Measurements from ENCODE around the gene TAL2. TPM values are rescaled to one million over a fixed set of nuclear protein-coding genes. Genes with fewer than 3 reads are reported as not detected.

Gene TAL2
- 0.15 and 0.47 TPM in 2 replicates for polyA plus RNA-seq (2012; rRNA removed)
- polyA plus RNA-seq (2012; cell fraction: cytosol; rRNA removed): not detected in 2 replicates
- 0.27 and 0.71 TPM in 2 replicates for polyA plus RNA-seq (2012; cell fraction: nucleus; rRNA removed)

DNA sequence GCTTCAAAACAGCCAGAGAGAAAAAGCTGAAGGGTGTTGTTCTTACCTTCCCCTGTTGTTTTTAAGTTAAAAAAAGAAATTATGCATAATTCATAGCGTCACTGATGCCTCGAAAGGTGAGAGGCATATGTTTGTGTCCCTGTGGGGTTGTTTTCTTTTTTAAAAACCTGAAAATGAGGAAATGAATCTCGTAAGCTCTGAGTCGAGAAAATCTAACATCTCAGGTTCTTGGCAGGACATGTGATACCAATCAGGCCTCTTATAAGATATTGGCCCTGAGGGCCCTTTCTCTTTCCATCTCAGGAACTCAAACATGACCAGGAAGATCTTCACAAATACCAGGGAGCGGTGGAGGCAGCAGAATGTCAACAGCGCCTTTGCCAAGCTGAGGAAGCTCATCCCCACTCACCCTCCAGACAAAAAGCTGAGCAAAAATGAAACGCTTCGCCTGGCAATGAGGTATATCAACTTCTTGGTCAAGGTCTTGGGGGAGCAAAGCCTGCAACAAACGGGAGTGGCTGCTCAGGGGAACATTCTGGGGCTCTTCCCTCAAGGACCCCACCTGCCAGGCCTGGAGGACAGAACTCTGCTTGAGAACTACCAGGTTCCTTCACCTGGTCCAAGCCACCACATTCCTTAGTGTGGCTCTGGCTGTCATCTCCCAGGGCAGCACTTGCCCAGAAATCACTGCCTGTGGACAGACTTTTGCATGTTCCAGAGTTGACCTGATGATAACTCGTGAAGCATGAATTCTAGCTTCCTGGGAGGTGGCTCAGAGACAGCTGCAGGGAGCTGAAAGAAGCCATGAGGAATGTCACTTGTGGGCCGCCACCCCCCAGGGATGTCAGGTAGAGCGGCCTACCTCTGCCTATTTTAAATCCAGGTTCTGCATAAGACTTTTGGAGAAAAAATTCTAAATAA, at the start of gene TAL2:
Gene TAL2, plus strand, starts transcription at position 274 of the 921 bp plus-strand sequence. Its CDS starts 40 bp downstream, at position 314.
- no peak within 1 kb of the TSS for H3K27ac ChIP-seq (ENCODE audit: low read depth in 2 of 2, low read length in 1 of 2)
- no peaks in the 10 kb centered on the region for H3K27me3 ChIP-seq (ENCODE audit: insufficient read depth)
- 71% methylated on average over 12 of the region's 12 CpGs for WGBS (ENCODE audit: low lambda C conversion rate)
- TF ChIP-seq, protein P1, sequence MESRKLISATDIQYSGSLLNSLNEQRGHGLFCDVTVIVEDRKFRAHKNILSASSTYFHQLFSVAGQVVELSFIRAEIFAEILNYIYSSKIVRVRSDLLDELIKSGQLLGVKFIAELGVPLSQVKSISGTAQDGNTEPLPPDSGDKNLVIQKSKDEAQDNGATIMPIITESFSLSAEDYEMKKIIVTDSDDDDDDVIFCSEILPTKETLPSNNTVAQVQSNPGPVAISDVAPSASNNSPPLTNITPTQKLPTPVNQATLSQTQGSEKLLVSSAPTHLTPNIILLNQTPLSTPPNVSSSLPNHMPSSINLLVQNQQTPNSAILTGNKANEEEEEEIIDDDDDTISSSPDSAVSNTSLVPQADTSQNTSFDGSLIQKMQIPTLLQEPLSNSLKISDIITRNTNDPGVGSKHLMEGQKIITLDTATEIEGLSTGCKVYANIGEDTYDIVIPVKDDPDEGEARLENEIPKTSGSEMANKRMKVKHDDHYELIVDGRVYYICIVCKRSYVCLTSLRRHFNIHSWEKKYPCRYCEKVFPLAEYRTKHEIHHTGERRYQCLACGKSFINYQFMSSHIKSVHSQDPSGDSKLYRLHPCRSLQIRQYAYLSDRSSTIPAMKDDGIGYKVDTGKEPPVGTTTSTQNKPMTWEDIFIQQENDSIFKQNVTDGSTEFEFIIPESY (IDR thresholded peaks at IDR 0.05; ENCODE audit: borderline replicate concordance, low read depth): no peak
- TF ChIP-seq YY1 (IDR thresholded peaks at IDR 0.05; ENCODE audit: low read depth): no peak
- TF ChIP-seq MEF2A (IDR thresholded peaks at IDR 0.05; ENCODE audit: borderline replicate concordance, low read depth): no peak
- TF ChIP-seq TCF12 (IDR thresholded peaks at IDR 0.05): no peak
- TF ChIP-seq FOSL2 (IDR thresholded peaks at IDR 0.05; ENCODE audit: borderline replicate concordance, low read depth): no peak
- no peak for TF ChIP-seq GATA2 (CRISPR knock-in tag; IDR thresholded peaks at IDR 0.05)
- TF ChIP-seq, protein P2, sequence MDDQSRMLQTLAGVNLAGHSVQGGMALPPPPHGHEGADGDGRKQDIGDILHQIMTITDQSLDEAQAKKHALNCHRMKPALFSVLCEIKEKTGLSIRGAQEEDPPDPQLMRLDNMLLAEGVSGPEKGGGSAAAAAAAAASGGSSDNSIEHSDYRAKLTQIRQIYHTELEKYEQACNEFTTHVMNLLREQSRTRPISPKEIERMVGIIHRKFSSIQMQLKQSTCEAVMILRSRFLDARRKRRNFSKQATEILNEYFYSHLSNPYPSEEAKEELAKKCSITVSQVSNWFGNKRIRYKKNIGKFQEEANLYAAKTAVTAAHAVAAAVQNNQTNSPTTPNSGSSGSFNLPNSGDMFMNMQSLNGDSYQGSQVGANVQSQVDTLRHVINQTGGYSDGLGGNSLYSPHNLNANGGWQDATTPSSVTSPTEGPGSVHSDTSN (IDR thresholded peaks at IDR 0.05): no peak
- TF ChIP-seq TAF1 (IDR thresholded peaks at IDR 0.05; ENCODE audit: borderline replicate concordance, low read depth, low read length): no peak
- no peak for TF ChIP-seq TEAD4 (IDR thresholded peaks at IDR 0.05; ENCODE audit: borderline replicate concordance, insufficient read depth)
- TF ChIP-seq MXI1 (IDR thresholded peaks at IDR 0.05; ENCODE audit: low read depth, low read length): no peak
- TF ChIP-seq, protein P3, sequence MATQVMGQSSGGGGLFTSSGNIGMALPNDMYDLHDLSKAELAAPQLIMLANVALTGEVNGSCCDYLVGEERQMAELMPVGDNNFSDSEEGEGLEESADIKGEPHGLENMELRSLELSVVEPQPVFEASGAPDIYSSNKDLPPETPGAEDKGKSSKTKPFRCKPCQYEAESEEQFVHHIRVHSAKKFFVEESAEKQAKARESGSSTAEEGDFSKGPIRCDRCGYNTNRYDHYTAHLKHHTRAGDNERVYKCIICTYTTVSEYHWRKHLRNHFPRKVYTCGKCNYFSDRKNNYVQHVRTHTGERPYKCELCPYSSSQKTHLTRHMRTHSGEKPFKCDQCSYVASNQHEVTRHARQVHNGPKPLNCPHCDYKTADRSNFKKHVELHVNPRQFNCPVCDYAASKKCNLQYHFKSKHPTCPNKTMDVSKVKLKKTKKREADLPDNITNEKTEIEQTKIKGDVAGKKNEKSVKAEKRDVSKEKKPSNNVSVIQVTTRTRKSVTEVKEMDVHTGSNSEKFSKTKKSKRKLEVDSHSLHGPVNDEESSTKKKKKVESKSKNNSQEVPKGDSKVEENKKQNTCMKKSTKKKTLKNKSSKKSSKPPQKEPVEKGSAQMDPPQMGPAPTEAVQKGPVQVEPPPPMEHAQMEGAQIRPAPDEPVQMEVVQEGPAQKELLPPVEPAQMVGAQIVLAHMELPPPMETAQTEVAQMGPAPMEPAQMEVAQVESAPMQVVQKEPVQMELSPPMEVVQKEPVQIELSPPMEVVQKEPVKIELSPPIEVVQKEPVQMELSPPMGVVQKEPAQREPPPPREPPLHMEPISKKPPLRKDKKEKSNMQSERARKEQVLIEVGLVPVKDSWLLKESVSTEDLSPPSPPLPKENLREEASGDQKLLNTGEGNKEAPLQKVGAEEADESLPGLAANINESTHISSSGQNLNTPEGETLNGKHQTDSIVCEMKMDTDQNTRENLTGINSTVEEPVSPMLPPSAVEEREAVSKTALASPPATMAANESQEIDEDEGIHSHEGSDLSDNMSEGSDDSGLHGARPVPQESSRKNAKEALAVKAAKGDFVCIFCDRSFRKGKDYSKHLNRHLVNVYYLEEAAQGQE (IDR thresholded peaks at IDR 0.05; ENCODE audit: low read depth, low read length): no peak
- no peaks in the 10 kb centered on the region for H4K20me1 ChIP-seq (ENCODE audit: insufficient read depth)
- H2AFZ ChIP-seq (ENCODE audit: low read depth): no peak within 1 kb of the TSS
- POLR2A ChIA-PET: no interaction called here
- H3K4me1 ChIP-seq (ENCODE audit: control insufficient read depth in 1 of 2, insufficient read depth in 2 of 2, low read depth in 1 of 2, low read length in 1 of 2): no peaks in the 10 kb centered on the region
- no peaks in the 10 kb centered on the region for H3F3A ChIP-seq (replicated peaks; ENCODE audit: insufficient read depth)
- CTCF ChIA-PET: interaction anchor here (1.1 kb wide), 1 partner anchor 60 kb away, joined by 3 read pairs; no protein-coding TSS in a partner anchor
- no peak within 1 kb of the TSS for H3K9ac ChIP-seq
- no peak within 1 kb of the TSS for H3K4me2 ChIP-seq
- no peaks in the 10 kb centered on the region for H3K36me3 ChIP-seq (replicated peaks in 1 of 2; ENCODE audit: control insufficient read depth in 1 of 2, insufficient read depth in 2 of 2, low read length in 1 of 2)
- H3K4me3 ChIP-seq (ENCODE audit: low read depth in 2 of 2, low read length in 1 of 2): no peak within 1 kb of the TSS
- no peaks in the 10 kb centered on the region for H3K9me3 ChIP-seq
- DNase-seq: no peak
- H3K79me2 ChIP-seq (ENCODE audit: insufficient read depth): no peaks in the 10 kb centered on the region
- no peaks in the 10 kb centered on the region for H3K9me2 ChIP-seq
